ENCODE data around the gene FOXL2. TPM values are rescaled to one million over a fixed set of nuclear protein-coding genes. Genes with fewer than 3 reads are reported as not detected.
"Not testable (repeated sequence)": the region's sequence is repeated elsewhere in the genome, so short reads cannot be mapped to it uniquely, and the experiment has no call there.

The FOXL2 gene
- total RNA-seq, 1 donor from 2014 or later, result not detected

GRCh38 chr3:138935863-138936740 is 10.8 kb downstream of the FOXL2 start:
- intact Hi-C loops (cut with micrococcal nuclease), result no loop called here
- DNase-seq (peak; percentile 89), ATAC-seq (peak; percentile 85)

GRCh38 chr3:138935505-138935862 is 11.5 kb downstream of the FOXL2 start:
- ATAC-seq (no peak), DNase-seq (no peak)
- intact Hi-C loops (cut with micrococcal nuclease), result no loop called here

GRCh38 chr3:138933981-138934691 is 12.8 kb downstream of the FOXL2 start:
- DNase-seq, result no peak
- no peak for ATAC-seq
- intact Hi-C loops (cut with micrococcal nuclease), result no loop called here

- ATAC-seq, result no peak
- intact Hi-C loops (cut with micrococcal nuclease), result no loop called here
These were observed 13.8 kb downstream of the FOXL2 start for GRCh38 chr3:138933068-138933668.

GRCh38 chr3:138928727-138929372 is 18.1 kb downstream of the FOXL2 start:
- DNase-seq (no peak), ATAC-seq (no peak)
- intact Hi-C loops (cut with micrococcal nuclease), result no loop called here

More at GRCh38 chr3:138933068-138933668, 13.8 kb downstream of the FOXL2 start:
- DNase-seq, result no peak

- intact Hi-C loops (cut with micrococcal nuclease), result no loop called here
- DNase-seq, result peak; percentile 81
- peak; percentile 79 for ATAC-seq
These were observed 23.4 kb downstream of the FOXL2 start for GRCh38 chr3:138923531-138923994.

- DNase-seq; ATAC-seq; intact Hi-C loops (cut with micrococcal nuclease): not testable (repeated sequence)
These were observed 24.5 kb downstream of the FOXL2 start for GRCh38 chr3:138922400-138922799.

GRCh38 chr3:138921316-138922292 is 25.3 kb downstream of the FOXL2 start:
- intact Hi-C loops (cut with micrococcal nuclease), result no loop called here
- ATAC-seq (no peak), DNase-seq (no peak)

- ATAC-seq, result no peak
- intact Hi-C loops (cut with micrococcal nuclease), result loop anchor here (5.0 to 10.0 kb wide), 3 partner anchors 85 to 322 kb away; partner anchors contain the start of gene PIK3CB
- no peak for DNase-seq
These were observed 27.6 kb downstream of the FOXL2 start for GRCh38 chr3:138919325-138919724.

GRCh38 chr3:138916824-138917223 is 30.1 kb downstream of the FOXL2 start:
- intact Hi-C loops (cut with micrococcal nuclease), result loop anchor here (5.0 to 10.0 kb wide), 3 partner anchors 82 to 320 kb away; partner anchors contain the start of gene PIK3CB
- ATAC-seq, result no peak
- no peak for DNase-seq

- ATAC-seq (peak; percentile 97), DNase-seq (peak; percentile 98)
- intact Hi-C loops (cut with micrococcal nuclease), result loop anchor here (5.0 to 10.0 kb wide), 3 partner anchors 81 to 318 kb away; partner anchors contain the start of gene PIK3CB
These were observed 31.1 kb downstream of the FOXL2 start for GRCh38 chr3:138915503-138916498.

- intact Hi-C loops (cut with micrococcal nuclease), result loop anchor here (5.0 to 10.0 kb wide), 3 partner anchors 80 to 318 kb away; partner anchors contain the start of gene PIK3CB
- ATAC-seq, result no peak
- no peak for DNase-seq
These were observed 32.0 kb downstream of the FOXL2 start for GRCh38 chr3:138914870-138915502.

GRCh38 chr3:138913766-138914165 is 33.2 kb downstream of the FOXL2 start:
- intact Hi-C loops (cut with micrococcal nuclease), result loop anchor here (10.0 kb wide), 1 partner anchor 79 kb away; the partner anchor contains the start of gene PIK3CB
- no peak for ATAC-seq
- DNase-seq, result no peak

GRCh38 chr3:138912237-138912636 is 34.7 kb downstream of the FOXL2 start:
- intact Hi-C loops (cut with micrococcal nuclease), result loop anchor here (10.0 kb wide), 1 partner anchor 77 kb away; the partner anchor contains the start of gene PIK3CB
- ATAC-seq (no peak), DNase-seq (no peak)

GRCh38 chr3:138911621-138912020 is 35.3 kb downstream of the FOXL2 start:
- intact Hi-C loops (cut with micrococcal nuclease), result loop anchor here (10.0 kb wide), 1 partner anchor 77 kb away; the partner anchor contains the start of gene PIK3CB
- DNase-seq, result no peak

GRCh38 chr3:138909904-138910303 is 37.0 kb downstream of the FOXL2 start:
- DNase-seq, result no peak
- intact Hi-C loops (cut with micrococcal nuclease), result loop anchor here (10.0 kb wide), 1 partner anchor 75 kb away; the partner anchor contains the start of gene PIK3CB
- no peak for ATAC-seq

More at GRCh38 chr3:138911621-138912020, 35.3 kb downstream of the FOXL2 start:
- ATAC-seq, result no peak
